Suprapubic skin (tissue), 4 donors: Measurements from ENCODE around the gene NEIL1.

Source experiments
- CTCF ChIP-seq, 2 donors: fragments of 200-600 bp in 1 of 2; fragments of 450-650 bp in 1 of 2; sonication (generic) in 1 of 2; IDR thresholded peaks; one replicate each; pipeline ENCODE4 v1.5.1; 2016 to 2019; ENCODE audit warnings: antibody characterized with exemption in 2 of 2, mild to moderate bottlenecking in 1 of 2, moderate library complexity in 1 of 2
- EP300 ChIP-seq: sonication (generic); formaldehyde crosslinking; IDR thresholded peaks from one replicate; pipeline ENCODE4 v1.6.1; 2017; ENCODE audit warnings: antibody characterized with exemption
- POLR2AphosphoS5 ChIP-seq, 3 donors: sonication (generic); formaldehyde crosslinking; IDR thresholded peaks; one replicate each; pipeline ENCODE4 v1.6.1; 2017; ENCODE audit warnings: antibody characterized with exemption in 3 of 3

- TF ChIP-seq CTCF (IDR thresholded peaks at IDR 0.05) (no peak), EP300 (no peak), POLR2AphosphoS5 (IDR thresholded peaks at IDR 0.05) (no peak)
Measured at GRCh38 chr15:75403892-75404291, 57.1 kb downstream of the NEIL1 start.
